ENCODE results near the gene MMP10.

The MMP10 gene

DNA sequence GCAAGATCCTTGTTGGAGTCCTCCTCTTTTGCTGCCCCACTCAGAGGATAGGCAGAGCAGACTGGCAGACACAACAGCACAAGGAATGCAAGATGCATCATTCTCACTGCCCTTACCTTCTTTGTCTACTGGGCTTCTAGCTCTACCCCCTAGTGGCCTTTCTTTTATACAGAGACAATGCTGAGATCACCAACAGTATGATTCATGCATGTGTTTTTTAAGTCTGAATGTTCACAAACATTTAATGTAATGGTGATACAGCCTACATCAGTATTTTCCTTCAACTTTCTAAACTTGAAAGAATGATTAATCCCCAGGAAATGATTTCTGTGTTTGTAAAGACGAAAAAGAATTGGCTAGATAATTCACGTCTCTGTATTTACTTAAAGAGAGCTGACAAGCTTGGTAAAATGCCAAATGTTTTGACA, at the start of gene MMP10:
Gene MMP10 (minus strand): TSS at position 138 of the 428 bp plus-strand sequence. CDS start 37 bp downstream, at position 101.
- no peak for DNase-seq

GRCh38 chr11:102829316-102830000, 49.0 kb upstream of the MMP10 start:
- no peak for DNase-seq

- no peak for DNase-seq
These were observed 44.1 kb upstream of the MMP10 start for GRCh38 chr11:102824556-102824955.

- no peak for DNase-seq
These were observed 39.1 kb upstream of the MMP10 start for GRCh38 chr11:102819491-102819890.

GRCh38 chr11:102813484-102813883, 33.1 kb upstream of the MMP10 start:
- DNase-seq: no peak

- no peak for DNase-seq
These were observed 31.8 kb upstream of the MMP10 start for GRCh38 chr11:102812188-102812587.

DNA sequence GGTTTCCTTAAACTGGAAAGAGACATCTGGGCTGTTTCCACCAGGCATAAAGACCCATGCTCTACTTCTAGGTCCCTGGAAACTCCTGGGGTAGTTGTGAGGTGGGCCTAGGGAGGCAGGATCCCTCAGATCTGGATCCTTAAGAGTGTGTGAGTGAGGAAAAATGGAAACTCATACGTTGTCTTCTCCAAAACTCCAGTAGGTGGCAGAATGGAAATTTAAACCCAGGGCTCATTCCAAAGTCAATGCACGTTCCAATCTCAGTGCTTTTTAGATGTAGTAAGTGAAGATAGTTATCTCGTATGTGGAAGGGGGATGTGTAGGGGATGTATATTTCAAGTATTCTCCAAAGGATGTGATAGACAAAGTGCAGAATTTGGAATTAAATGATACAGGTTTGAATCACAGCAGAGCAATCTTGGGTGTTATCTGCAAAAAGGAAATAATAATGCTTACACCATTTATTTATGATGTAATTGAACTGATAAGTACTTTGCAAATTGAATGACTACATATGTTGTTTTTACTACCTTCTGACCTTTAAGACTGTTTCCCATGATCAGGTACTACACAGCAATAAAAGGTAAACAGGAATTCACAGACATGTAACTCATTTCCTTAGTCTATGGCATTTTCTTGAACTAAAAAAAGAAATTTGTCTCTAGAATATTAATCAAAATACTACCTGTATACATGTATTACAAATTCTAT, 30.7 kb upstream of the MMP10 start:
- no peak for DNase-seq

GRCh38 chr11:102809971-102810370, 29.5 kb upstream of the MMP10 start:
- no peak for DNase-seq

DNA sequence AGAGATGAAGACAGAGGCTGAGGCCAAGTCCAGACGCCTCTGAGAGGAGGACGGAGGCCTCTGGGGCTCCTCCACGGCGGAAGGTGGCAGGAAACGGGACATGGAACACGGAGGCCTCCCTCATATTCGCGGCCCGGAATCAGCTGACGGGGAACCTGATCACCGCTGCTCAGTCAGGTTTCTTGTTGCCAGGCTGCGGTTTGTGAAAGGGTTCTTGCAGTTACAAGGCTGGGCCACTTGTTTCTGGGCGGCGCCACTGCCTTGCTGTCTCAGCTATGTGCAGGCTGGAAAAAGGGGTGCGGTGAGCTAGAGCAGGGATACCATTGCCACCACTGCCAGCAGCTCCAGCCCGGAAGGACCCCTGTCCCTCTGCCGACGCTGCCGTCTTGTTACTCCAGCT, 27.5 kb upstream of the MMP10 start:
- peak in 1 of 2 donors; percentile 3 for DNase-seq

DNA sequence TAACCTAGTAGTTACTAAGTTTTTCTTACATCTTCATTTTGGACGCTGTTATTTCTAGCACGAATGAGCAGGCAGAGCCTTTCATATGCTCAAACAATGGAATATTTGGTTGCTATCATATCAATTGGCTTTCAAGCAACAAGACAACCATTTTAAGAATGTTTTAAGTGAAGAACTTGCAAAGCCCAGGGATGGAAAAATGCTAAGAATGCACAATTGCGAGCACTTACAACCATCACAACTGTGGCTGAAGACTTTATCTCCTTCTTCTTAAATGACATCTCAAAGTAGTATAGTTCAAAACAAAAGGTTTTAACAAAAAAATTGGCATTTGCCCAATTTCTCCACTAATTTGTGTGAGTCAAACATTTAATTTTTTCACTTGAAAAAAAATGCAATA, 25.9 kb upstream of the MMP10 start:
- no peak for DNase-seq

- no peak for DNase-seq
These were observed 21.9 kb upstream of the MMP10 start for GRCh38 chr11:102802341-102802740.

GRCh38 chr11:102800767-102801166, 20.3 kb upstream of the MMP10 start:
- DNase-seq: no peak

GRCh38 chr11:102799681-102800340, 19.4 kb upstream of the MMP10 start:
- DNase-seq: no peak

GRCh38 chr11:102798012-102798746, 17.8 kb upstream of the MMP10 start, which contains the start of gene MMP1:
MMP1 (minus strand) TSS chr11:102798160; CDS start chr11:102798092, 68 bp downstream.
- DNase-seq: no peak

DNA sequence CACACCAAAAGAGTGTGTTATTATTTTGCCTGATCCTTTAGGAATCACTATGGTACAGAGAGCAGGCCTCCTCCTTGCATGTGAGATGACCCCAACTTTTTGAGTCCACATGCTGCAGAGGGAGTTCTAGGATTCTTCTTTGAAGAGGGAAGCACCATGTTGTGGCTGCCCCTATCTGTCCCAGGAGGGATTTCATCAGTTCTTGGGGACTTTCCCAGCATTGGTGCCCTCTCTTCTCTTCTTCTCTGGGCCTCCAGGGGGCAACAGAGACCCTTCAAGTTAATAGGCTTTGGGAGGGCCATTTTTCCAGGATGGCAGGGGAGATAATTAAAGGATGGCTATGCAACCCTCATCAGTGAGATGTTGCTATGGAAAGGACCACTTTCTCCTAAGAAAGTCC, 14.0 kb upstream of the MMP10 start:
- DNase-seq: peak in 1 of 2 donors; percentile 2

GRCh38 chr11:102793677-102794290, 13.4 kb upstream of the MMP10 start:
- DNase-seq: no peak

GRCh38 chr11:102792604-102793003, 12.2 kb upstream of the MMP10 start:
- no peak for DNase-seq

DNA sequence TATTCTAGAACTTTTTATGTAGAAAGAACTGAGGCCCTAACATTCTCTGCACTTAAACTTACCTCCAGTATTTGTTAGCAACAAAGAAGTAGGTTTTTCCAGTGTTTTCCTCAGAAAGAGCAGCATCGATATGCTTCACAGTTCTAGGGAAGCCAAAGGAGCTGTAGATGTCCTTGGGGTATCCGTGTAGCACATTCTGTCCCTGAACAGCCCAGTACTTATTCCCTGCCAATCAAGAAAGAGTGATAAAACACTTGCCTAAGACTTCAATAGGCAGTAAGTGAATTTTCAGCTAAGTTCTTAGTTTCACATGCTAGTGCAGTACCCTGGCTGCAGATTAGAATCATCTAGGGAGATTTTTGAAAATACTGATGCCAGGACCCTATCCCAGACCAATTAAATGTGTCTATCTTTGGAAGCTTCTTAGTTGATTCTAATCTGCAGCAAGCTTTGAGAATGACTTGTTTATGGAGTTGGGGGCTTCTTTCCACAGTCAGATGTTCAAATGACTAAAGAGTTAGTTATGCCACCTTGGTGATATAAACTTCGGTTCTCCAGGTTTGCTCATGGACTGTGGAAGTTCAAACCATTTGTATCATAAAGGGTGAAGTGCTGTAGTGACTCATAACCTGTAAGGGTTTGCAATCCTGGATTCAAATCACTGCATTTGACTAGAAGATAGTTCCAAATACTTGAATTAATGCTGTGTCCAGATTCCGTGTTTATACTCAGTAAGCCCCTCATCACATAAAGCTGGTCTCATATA, 11.0 kb upstream of the MMP10 start:
- no peak for DNase-seq

GRCh38 chr11:102788334-102788995, 8.0 kb upstream of the MMP10 start:
- DNase-seq: no peak

GRCh38 chr11:102784380-102784779, 4.0 kb upstream of the MMP10 start:
- no peak for DNase-seq

DNA sequence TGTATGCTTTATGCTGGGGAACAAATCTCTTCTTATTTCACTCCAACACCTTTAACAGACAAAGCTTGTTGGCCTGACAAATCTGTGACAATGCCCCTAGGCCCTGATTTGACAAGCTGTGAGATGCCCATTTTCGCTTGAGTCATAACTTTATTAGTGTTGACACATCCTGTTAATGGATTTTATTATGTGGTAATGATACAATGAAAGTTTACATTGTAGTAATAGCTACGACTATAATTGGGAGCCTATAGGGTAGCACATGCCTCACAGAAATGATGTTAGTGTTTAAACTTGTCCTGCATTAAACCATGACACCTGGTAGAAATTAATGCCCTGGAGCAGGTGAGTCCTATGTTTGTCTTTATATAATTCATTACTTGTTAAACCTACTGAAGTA, 3.3 kb upstream of the MMP10 start:
- DNase-seq: no peak

Measured in stimulated activated CD4-positive, alpha-beta T cell treated with anti-CD3 and anti-CD28 coated beads, Interleukin-2, amount 100 ng/mL, for 48 hours (primary cell).